IPS-NIHi7 (cell line): ENCODE results near the gene NLGN4Y.

Source experiments
- DNase-seq: peaks from one replicate; pipeline ENCODE4 v3.0.0; 2012; ENCODE audit warnings: mixed read lengths; ENCODE audit errors: extremely low spot score

The NLGN4Y gene

DNA sequence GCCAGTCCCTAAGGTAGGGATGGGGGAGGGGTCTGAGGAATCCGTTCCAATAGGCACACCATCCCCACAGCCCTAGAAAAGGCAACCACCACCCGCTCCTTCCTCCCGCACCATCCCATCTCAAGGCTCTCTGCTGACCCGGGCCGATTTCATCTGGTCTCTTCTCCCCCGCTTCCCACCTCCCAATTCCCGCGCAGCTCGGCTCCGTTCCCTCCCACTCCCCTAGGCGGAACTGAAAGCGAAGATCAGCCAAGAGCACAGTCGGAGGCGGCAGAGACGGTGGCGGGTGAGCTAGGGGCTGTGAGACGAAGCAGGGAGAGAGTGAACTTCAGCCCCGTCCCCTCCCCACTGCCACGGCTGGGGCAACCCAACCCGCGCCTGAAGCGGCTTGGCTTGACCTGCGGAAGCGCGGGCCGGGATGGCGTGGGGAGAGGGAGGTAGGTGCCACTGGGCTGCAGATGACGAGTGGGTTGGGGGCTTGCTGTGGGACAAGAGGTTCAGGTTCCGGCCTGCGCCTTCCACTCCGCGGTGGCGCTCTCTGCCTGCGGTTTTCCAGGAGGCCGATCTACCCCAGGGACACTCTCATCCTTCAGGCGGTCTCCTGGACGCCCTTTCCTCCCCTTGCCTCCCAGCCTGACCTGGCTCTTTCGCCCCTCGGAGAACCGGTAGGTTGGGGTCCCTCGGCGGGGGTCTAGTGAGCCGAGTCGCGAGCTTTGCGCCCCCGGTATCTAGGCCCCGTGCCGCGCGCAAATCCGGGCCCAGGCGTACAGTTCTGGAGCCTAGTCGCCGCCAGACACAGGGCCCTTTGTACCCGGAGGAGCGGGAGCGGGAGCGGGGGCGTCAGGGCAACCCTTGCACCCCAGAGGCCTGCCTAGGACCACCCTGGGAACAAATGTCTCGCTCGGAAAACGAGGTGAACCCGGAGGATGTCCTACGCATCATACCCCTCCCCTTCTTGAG lies at the start of gene NLGN4Y:
Gene NLGN4Y, plus strand, starts transcription at position 258 of the 960 bp plus-strand sequence. CDS start 97,591 bp downstream, outside the sequence.
- no peak for DNase-seq

- no peak for DNase-seq
Observed at GRCh38 chrY:14485935-14486334, 38.4 kb upstream of the NLGN4Y start.

GRCh38 chrY:14490226-14490625 lies 34.1 kb upstream of the NLGN4Y start:
- no peak for DNase-seq

DNA sequence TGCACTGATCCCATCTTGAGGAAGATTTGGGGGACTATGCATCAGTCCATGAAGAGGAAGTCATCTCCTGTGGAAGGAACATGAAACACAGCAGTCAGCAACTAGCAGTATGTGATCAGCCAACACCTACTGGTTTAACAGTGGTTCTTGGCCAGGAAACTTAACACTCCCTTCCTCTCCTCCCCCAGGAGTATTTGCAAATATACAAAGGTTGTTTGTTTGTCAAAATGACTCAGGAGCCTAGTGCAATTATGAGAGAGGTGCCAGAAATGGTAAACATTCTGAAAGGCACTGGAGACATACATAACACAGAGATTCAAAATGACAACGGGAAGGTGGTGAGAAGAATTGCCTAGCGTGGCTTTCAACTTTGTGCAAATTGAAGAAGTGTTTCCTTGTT lies 26.3 kb upstream of the NLGN4Y start:
- no peak for DNase-seq

GRCh38 chrY:14504592-14504991 lies 19.7 kb upstream of the NLGN4Y start:
- no peak for DNase-seq

DNA sequence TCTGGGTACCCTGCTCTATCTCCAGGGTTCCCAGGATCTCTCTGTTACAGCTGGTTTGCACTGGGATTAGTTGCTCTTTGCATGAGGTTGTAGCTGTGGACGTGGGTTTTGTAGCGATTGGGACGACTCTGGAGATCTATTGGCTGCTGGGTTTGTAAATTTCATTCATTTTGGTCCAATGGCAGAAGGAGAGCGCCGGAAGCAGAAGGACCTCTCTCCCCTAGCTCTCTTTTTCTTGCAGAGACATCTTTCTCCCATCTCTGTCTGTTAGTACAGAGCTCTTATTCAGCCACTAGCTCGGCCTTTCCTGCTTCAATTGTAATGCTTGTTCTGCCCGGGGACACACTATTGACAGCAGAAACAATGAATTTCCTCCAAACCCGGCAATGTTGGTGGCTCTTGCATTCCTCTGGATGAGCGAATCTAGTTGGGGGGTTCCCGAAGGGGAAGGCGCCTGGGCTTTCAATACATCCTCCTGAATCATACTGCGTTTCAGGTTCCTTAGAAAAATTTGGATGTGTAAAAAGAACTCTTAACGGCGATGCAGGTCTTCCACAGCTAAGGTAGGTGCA lies 1.9 kb upstream of the NLGN4Y start:
- DNase-seq: no peak

- DNase-seq: no peak
Observed at GRCh38 chrY:14523491-14524271, 648 bp upstream of the NLGN4Y start.

- no peak for DNase-seq
Observed at GRCh38 chrY:14525315-14525714, 986 bp downstream of the NLGN4Y start.

DNA sequence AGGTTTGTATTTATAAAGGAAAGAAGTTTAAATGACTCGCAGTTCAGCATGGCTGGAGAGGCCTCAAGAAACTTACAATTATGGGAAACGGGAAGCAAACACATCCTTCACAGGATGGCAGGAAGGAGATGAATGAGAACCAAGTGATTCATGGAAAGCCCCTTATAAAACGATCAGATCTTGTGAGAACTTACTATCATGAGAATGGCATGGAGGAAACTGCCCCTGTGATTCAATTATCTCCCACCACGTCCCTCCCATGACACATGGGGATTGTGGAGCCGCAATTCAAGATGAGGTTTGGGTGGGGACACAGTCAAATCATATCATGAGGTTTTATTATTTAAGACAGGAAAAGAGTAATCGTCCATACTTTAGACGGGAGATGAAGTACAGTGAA lies 4.0 kb downstream of the NLGN4Y start:
- DNase-seq: no peak

DNA sequence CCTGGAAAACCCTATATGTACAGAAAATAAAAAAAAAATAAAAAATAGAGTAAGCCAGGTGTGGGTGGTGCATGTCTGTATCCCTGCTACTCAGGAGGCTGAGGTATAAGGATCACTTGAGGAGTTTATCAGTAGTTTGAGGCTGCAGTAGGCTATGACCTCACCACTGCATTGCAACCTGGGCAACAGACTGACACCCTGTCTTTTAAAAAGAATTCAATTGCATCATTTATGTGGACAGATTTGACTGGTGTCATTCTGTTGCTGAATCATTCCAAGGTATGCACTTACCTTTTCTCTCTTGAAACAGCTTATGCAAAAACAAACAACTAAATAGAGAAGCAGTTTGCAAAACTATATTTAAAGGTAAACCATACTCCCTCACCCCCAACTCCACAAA lies 12.4 kb downstream of the NLGN4Y start:
- DNase-seq: no peak

GRCh38 chrY:14543506-14543905 lies 19.2 kb downstream of the NLGN4Y start:
- DNase-seq: no peak

GRCh38 chrY:14581294-14581693 lies 57.0 kb downstream of the NLGN4Y start:
- DNase-seq: no peak

DNA sequence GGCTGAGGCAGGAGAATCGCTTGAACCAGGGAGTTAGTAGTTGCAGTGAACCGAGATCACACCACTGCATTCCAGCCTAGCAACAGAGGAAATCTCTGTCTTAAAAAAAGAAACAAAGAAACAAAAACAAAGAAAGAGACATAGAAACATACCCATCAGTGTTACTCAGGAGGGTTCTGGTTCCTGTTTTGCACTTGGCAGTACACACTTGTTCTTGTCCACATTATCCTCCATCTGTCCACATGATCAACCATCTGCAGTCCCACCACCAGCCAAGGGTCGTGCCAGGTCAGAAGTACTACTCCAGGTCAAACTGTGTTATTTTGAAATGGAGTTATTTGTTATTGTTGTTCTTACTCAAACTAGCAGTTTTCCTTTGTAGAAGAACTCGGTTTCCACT lies 62.4 kb downstream of the NLGN4Y start:
- DNase-seq: no peak

- no peak for DNase-seq
Observed at GRCh38 chrY:14601372-14601771, 77.0 kb downstream of the NLGN4Y start.

DNA sequence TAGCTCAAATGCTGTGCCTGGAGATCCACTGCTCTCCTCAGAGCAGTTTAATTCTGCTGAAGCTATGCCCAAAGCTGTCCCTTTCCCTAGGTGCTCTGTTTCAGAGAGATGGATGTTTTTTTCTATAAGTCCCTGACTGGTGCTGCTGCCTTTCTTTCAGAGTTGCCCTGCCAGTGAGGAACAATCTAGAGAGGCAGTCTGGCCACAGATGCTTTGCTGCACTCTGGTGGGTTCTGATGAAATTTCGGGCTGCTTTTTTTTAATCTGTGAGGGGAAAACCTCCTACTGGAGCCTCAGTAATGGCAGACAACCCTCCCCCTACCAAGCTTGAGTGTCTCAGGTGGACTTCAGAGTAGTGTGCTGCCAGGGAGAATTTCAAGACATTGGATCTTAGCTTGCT lies 93.3 kb downstream of the NLGN4Y start:
- DNase-seq: no peak

- DNase-seq: no peak
Observed at GRCh38 chrY:14618513-14618912, 94.2 kb downstream of the NLGN4Y start.

DNA sequence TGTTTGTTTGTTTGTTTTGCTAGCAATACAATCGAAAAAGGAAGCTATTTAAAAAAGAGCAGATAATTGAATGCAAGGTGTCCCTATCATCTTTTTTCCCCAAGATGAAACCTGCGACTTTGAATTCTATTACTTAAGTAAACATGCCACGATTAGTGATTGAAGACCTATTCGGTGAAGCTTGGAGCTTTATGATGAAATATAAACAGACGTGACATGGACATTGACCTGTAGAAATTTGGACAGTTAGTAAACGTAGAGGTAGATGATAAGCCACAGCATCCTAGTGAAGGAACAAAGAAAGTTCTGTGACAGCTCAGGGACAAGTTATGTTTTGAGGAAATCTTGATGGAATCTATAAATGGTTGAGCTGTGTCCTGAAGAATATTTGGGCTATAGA lies 103.9 kb downstream of the NLGN4Y start:
- DNase-seq: no peak

- DNase-seq: no peak
Observed at GRCh38 chrY:14631676-14632075, 107.3 kb downstream of the NLGN4Y start.

DNA sequence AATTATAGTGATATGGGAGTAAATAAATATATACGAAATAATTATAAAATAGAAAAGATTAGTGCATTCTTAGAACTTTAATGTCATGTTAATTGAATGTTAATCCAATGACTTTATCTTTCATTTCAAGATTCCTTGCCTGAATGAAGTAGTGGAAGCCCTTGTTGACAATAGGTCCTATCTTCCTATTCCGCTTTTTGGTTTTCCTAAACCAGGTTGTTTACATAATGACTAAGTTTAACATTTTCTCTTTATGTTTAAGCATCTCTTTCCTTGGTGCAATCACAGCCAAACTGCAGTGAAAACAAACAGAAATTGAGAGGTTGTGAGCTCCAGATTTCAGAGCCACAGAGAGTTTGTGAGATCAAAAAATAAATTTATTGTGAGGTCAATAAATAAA lies 109.4 kb downstream of the NLGN4Y start:
- no peak for DNase-seq

DNA sequence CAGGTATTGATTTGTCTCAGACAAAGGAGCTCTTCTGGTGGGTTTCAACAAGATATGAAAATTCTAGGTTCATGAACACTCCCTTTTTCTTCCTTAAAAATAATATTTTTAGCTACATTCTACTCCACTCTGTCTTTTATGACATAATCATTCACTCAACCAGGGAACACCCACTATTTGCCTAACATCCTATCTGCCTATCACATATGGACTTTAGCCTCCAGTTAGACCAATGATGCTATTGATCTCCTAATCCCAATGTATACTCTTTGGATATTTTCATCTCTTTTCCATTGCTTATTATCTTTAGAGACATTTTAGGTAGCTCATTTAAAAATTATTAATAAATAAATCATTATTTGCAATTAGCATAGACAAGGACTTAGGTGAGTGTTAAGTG lies 110.6 kb downstream of the NLGN4Y start:
- DNase-seq: no peak

DNA sequence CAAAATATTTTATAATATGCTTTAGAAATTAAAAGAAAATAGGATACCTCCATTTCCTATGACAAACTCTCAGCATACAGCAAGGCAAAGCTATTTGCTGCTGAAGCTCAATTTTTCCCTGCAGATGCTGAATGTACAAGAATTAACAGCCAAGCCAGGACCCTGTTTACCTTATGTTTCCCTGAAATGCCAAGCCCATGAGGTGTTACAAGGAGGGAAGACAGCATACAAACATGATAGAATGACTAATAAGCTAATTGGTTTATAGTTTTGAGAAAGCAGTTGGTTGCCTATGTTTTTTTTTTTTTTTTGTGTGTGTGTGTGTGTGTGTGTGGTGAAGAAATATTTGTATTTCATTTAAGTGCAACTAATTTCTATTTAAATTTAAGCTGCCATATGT lies 113.2 kb downstream of the NLGN4Y start:
- DNase-seq: no peak

DNA sequence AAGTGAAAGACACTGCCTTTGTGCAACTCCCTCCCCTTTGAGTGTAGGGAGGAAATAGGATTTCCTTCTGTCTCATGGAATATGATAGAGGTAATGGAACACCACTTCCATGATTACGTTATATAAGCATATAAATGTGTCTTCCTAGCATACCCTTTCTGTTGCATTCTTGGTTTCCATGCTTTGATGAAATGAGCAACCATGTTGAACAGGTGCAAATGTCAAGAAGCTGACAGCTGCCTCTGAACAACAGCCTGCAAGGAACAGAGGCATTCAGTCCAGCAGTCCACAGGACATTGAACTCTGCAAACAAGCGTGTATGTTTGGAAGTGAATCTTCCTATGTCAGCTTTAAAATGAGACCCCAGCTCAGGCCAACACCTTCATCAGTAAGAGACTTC lies 117.5 kb downstream of the NLGN4Y start:
- no peak for DNase-seq
